HG03025 (cell line): ENCODE data around the gene VWA1.
"Not testable (repeated sequence)": the region's sequence is repeated elsewhere in the genome, so short reads cannot be mapped to it uniquely, and the experiment has no call there.

ENCODE experiments used
- ATAC-seq: cut with Tn5 transposase; IDR thresholded peaks from one replicate; pipeline ENCODE4 v1.9.1; 2021; ENCODE audit warnings: mild to moderate bottlenecking, moderate library complexity; ENCODE audit not compliant: unreplicated experiment, low FRiP score

Gene VWA1

GRCh38 chr1:1422465-1423244 lies 12.8 kb upstream of the VWA1 start:
- no peak for ATAC-seq

- no peak for ATAC-seq
Observed at GRCh38 chr1:1423245-1423597, 12.3 kb upstream of the VWA1 start.

- ATAC-seq = no peak
Observed at GRCh38 chr1:1424707-1425106, 10.8 kb upstream of the VWA1 start.

- no peak for ATAC-seq
Observed at GRCh38 chr1:1425426-1425752, 10.1 kb upstream of the VWA1 start.

DNA sequence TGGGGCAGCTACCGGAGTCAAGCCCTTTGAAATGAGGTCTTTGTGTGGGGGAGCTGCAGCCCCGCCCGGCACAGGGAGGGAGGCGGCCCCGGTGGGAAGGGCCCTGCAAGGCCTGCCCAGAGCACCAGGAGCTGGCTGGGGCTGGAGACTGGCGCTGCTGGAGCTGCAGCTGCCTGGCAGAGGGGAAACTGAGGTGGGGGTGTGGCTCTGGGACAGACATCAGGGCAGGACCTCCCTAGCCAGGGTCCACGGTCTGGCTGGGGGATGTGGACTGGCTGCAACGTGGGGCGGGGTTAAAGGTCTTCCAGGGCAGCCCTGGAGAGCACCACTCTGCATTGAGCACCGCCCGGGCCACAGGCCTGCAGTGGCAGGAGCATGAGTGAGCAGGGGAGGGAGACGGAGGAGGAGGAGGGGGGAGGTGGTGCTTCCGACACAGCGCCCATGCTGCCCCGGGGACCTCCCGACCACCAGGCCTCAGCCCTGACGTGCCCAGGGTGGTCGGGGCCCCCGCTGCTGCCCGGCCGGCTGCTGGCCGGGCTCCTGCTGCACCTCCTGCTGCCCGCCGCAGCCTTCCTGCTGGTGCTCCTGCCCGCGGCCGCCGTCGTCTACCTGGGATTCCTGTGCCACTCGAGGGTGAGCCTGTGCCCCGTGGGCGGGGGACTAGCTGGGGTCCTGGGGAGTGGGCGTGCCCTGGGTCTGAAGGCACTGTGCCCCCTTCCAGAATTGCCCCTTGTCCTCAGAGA lies 9.6 kb upstream of the VWA1 start:
- ATAC-seq = no peak

DNA sequence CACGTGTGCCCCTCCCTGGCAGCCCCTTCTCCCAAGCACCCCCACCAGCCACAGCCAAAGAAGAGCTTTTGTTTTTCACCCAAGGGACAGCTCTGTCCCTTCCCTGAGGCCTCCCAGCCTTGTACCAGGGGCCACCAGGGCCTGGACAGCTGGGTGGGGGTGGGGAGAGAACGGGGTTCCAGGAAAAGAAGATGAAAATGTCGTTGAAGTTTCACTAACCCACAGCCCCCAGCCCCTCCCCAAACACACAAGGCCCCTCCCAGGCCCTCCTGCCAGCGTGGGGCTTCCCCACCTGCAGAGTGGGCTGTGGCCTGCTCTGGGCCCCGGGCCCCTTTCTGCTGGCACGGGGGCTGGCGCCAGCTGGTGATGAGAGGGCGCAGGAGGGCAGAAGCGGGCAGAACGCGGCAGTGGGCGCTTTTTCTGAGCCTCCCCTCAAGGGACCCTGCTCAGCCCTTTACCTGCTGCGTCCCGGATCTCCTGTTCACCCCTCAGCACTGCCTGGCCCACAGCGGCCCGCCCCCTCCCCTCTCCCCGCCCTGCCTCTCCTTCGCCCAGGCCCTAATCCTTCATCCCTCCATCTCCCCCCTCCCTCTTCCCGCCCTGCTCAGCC lies 8.9 kb upstream of the VWA1 start:
- no peak for ATAC-seq

DNA sequence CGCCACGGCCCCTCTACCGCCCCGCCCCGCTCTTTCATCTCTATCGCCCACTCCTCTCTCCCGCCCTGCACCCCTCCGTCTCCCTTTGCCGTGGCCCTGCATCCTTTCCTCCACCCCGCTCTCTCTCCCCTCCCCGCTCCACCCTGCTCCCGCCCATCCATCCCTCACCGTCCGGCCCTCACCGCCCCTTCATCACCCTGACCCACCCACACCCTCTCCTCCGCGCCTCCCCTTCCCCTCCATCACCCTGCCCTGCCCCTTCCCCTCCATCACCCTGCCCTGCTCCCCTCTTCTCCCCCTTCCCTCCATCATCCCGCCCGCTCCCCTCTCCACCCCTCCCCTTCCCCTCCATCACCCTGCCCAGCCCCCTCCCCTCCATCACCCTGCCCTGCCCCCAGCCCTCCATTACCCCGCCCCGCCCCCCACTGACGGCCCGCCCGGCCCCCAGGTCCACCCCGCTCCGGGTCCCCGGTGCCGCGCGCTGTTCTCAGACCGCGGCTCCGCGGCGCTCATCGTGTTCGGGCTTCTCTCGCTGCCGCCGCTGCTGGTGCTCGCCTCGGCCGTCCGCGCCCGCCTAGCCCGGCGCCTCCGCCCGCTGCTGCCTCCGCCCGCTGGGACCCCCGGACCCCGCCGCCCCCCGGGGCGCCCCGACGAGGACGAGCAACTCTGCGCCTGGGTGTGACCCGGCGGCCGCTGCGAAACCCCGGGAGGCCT lies 8.2 kb upstream of the VWA1 start:
- ATAC-seq = no peak

GRCh38 chr1:1427820-1428148 lies 7.7 kb upstream of the VWA1 start:
- no peak for ATAC-seq

- no peak for ATAC-seq
Observed at GRCh38 chr1:1428174-1428573, 7.3 kb upstream of the VWA1 start.

- ATAC-seq = not testable (repeated sequence)
Observed at GRCh38 chr1:1428967-1429366, 6.5 kb upstream of the VWA1 start.

DNA sequence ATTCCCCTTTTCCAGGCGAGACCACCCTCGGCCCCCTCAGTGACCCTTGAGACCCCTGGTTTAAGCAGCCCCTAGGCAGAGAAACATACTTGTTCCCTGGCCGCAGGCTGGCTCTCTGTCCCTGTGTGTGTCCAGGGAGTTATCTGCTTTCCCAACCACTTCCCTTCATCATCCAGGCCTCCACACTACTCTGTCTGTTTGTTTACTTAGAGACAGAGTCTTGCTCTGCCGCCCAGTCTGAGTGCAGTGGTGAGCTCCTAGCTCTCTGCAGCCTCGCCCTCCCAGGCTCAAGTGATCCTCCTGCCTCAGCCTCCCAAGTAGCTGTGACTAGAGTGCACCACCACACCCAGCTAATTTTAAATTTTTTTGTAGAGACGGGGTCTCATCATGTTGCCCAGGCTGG lies 5.8 kb upstream of the VWA1 start:
- no peak for ATAC-seq

DNA sequence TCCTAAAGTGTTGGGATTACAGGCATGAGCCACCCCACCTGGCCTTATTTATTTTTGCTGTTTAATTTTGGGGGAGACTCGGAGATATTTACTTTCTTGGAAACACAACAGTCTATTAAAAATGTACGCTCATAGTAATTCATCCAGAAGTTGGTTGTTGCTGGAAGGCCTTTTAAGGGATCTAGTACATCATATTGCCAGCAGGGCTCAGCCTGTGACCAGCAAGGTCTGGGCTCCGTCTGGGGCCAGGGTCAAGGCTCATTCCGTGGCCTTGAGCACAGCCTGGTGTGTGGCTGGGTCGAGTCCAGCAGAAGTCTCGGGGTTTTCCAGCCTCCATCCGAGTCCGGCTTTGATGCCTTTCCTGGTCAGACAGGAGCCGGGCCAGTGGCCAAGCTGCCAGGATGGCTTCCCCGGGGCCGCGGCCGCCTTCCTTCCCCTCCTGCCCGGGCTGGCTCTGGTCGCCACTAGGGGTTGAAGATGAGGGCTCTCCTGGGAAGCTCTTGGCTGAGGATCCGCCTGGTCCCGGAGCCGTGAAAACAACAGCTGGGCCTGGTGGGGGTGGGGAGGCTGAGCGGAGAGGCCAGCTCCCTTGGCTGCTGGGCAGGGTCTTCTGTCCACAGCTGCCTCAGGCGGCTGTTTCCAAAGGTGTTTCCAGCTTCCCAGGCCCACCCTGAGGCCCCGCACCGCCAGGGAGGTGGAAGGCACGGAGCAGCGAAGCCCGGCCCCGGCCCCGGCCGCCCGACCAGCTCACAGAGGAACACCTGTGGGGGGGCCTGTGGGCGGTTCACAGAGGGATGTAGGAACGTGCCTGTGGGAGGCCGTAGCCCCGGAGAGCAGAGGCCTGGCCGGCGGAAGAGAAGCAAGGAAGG lies 5.1 kb upstream of the VWA1 start:
- no peak for ATAC-seq

- no peak for ATAC-seq
Observed at GRCh38 chr1:1430992-1431844, 4.3 kb upstream of the VWA1 start.

GRCh38 chr1:1431845-1432273 lies 3.6 kb upstream of the VWA1 start:
- ATAC-seq = no peak

DNA sequence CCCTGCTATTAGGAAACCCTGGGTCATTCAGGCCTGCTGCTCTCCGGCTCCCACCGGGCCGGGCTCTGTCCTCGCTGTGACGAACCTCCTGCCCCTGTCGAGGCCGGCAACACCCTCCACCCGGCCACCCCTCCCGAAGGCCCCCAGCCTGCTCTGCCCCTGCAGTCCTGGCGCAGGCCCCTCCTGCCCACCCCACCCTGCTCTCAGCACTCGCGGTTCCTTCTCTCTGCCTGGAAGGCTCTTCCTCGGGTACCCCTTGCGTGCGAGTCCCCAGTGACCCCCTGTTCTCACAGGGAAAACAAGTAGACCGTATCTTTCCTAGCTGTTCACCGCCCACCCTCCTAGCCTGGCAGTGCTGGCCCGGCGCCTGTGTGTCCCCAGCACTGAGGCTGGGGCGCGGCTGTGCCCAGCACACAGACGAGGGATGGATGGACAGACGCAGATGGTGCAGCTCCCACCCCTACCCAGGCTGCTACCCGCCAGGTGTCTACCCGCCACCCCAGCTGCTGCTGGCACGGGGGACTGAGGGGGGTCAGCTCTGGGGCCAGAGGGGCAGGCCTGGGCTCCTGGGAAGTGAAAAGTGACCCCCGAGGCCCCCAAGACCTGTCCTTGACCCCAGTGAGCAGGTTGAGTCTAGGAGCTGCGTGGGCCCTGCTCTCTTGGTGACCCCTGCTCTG lies 3.1 kb upstream of the VWA1 start:
- no peak for ATAC-seq

- no peak for ATAC-seq
Observed at GRCh38 chr1:1432951-1433803, 2.3 kb upstream of the VWA1 start.

DNA sequence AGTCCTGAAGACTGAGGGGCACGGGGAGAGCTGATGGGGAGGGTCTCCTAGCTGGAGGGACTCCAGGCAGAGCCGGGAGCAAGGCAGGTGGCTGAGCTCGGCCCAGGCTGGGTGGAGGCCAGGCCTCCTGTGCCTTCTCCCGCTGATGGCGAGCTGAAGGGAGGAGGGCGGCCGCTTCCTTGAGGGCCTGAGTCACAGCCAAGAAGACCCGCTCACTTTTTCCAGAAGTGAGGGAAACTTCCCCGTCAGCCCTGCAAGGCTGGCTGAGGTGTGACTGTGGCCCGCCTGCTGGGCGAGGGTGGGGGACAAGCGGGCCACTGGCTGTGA lies 1.7 kb upstream of the VWA1 start:
- ATAC-seq = no peak

- ATAC-seq = no peak
Observed at GRCh38 chr1:1434131-1434823, 1.2 kb upstream of the VWA1 start.
